ENCODE measurements around the gene PARG. TPM values are rescaled to one million over a fixed set of nuclear protein-coding genes. Genes with fewer than 3 reads are reported as not detected.
A peak's percentile ranks its signal among the peaks of the same experiment; 100 is the strongest.
"Not testable (repeated sequence)": the region's sequence is repeated elsewhere in the genome, so short reads cannot be mapped to it uniquely, and the experiment has no call there.

PARG gene
- total RNA-seq, 1 donor from 2014 or later: 24.2 TPM

- H3K27me3 Mint-ChIP-seq (ENCODE audit: low read depth); H3K4me3 Mint-ChIP-seq (ENCODE audit: unreplicated experiment); H3K9me3 Mint-ChIP-seq (ENCODE audit: low read depth); DNase-seq (ENCODE audit: low spot score); H3K27ac Mint-ChIP-seq (ENCODE audit: unreplicated experiment); H3K36me3 Mint-ChIP-seq (ENCODE audit: low read depth); H3K4me1 Mint-ChIP-seq (ENCODE audit: low read depth): not testable (repeated sequence)
Observed at GRCh38 chr10:49948142-49948541, 6.3 kb upstream of the PARG start.

GRCh38 chr10:49943607-49944006, 1.8 kb upstream of the PARG start:
- Mint-ChIP-seq H3K4me3 (ENCODE audit: unreplicated experiment) (peak overlapping the region; percentile 18), H3K27ac (ENCODE audit: unreplicated experiment) (peak overlapping the region; percentile 59), H3K4me1 (ENCODE audit: low read depth) (peaks cover 34% of the 10 kb centered on the region)
- not testable (repeated sequence) for H3K36me3 Mint-ChIP-seq (ENCODE audit: low read depth); H3K27me3 Mint-ChIP-seq (ENCODE audit: low read depth); H3K9me3 Mint-ChIP-seq (ENCODE audit: low read depth); DNase-seq (ENCODE audit: low spot score)

- H3K27me3 Mint-ChIP-seq (ENCODE audit: low read depth); DNase-seq (ENCODE audit: low spot score); H3K9me3 Mint-ChIP-seq (ENCODE audit: low read depth); H3K36me3 Mint-ChIP-seq (ENCODE audit: low read depth): not testable (repeated sequence)
- H3K4me1 Mint-ChIP-seq (ENCODE audit: low read depth): peaks cover 34% of the 10 kb centered on the region
- peak overlapping the region; percentile 98 for H3K27ac Mint-ChIP-seq (ENCODE audit: unreplicated experiment)
- peak overlapping the region; percentile 99 for H3K4me3 Mint-ChIP-seq (ENCODE audit: unreplicated experiment)
Observed at GRCh38 chr10:49942339-49942705, 495 bp upstream of the PARG start.

- H3K4me3 Mint-ChIP-seq (ENCODE audit: unreplicated experiment); H3K27me3 Mint-ChIP-seq (ENCODE audit: low read depth); H3K4me1 Mint-ChIP-seq (ENCODE audit: low read depth); H3K36me3 Mint-ChIP-seq (ENCODE audit: low read depth); DNase-seq (ENCODE audit: low spot score); H3K9me3 Mint-ChIP-seq (ENCODE audit: low read depth): not testable (repeated sequence)
- H3K27ac Mint-ChIP-seq (ENCODE audit: unreplicated experiment): peak overlapping the region; percentile 12
Observed at GRCh38 chr10:49931959-49932728, 9.7 kb downstream of the PARG start.

GRCh38 chr10:49931276-49931675, 10.6 kb downstream of the PARG start:
- not testable (repeated sequence) for H3K27me3 Mint-ChIP-seq (ENCODE audit: low read depth); H3K27ac Mint-ChIP-seq (ENCODE audit: unreplicated experiment); H3K9me3 Mint-ChIP-seq (ENCODE audit: low read depth); H3K4me1 Mint-ChIP-seq (ENCODE audit: low read depth); DNase-seq (ENCODE audit: low spot score); H3K36me3 Mint-ChIP-seq (ENCODE audit: low read depth); H3K4me3 Mint-ChIP-seq (ENCODE audit: unreplicated experiment)

GRCh38 chr10:49923572-49923971, 18.3 kb downstream of the PARG start:
- H3K4me3 Mint-ChIP-seq (ENCODE audit: unreplicated experiment); H3K36me3 Mint-ChIP-seq (ENCODE audit: low read depth); H3K27me3 Mint-ChIP-seq (ENCODE audit: low read depth); H3K9me3 Mint-ChIP-seq (ENCODE audit: low read depth); DNase-seq (ENCODE audit: low spot score); H3K4me1 Mint-ChIP-seq (ENCODE audit: low read depth); H3K27ac Mint-ChIP-seq (ENCODE audit: unreplicated experiment): not testable (repeated sequence)

GRCh38 chr10:49922041-49922440, 19.8 kb downstream of the PARG start:
- not testable (repeated sequence) for H3K27me3 Mint-ChIP-seq (ENCODE audit: low read depth); DNase-seq (ENCODE audit: low spot score); H3K4me1 Mint-ChIP-seq (ENCODE audit: low read depth); H3K9me3 Mint-ChIP-seq (ENCODE audit: low read depth); H3K36me3 Mint-ChIP-seq (ENCODE audit: low read depth); H3K4me3 Mint-ChIP-seq (ENCODE audit: unreplicated experiment); H3K27ac Mint-ChIP-seq (ENCODE audit: unreplicated experiment)

- H3K4me1 Mint-ChIP-seq (ENCODE audit: low read depth); H3K9me3 Mint-ChIP-seq (ENCODE audit: low read depth); H3K36me3 Mint-ChIP-seq (ENCODE audit: low read depth); DNase-seq (ENCODE audit: low spot score); H3K27me3 Mint-ChIP-seq (ENCODE audit: low read depth); H3K4me3 Mint-ChIP-seq (ENCODE audit: unreplicated experiment); H3K27ac Mint-ChIP-seq (ENCODE audit: unreplicated experiment): not testable (repeated sequence)
Observed at GRCh38 chr10:49917927-49918326, 23.9 kb downstream of the PARG start.

- not testable (repeated sequence) for H3K27me3 Mint-ChIP-seq (ENCODE audit: low read depth); H3K4me1 Mint-ChIP-seq (ENCODE audit: low read depth); H3K9me3 Mint-ChIP-seq (ENCODE audit: low read depth); H3K27ac Mint-ChIP-seq (ENCODE audit: unreplicated experiment); DNase-seq (ENCODE audit: low spot score); H3K4me3 Mint-ChIP-seq (ENCODE audit: unreplicated experiment); H3K36me3 Mint-ChIP-seq (ENCODE audit: low read depth)
- peak; percentile 69 for TF ChIP-seq CTCF (IDR thresholded peaks at IDR 0.05)
Observed at GRCh38 chr10:49916451-49916850, 25.4 kb downstream of the PARG start.

GRCh38 chr10:49910295-49910694, 31.5 kb downstream of the PARG start:
- not testable (repeated sequence) for H3K9me3 Mint-ChIP-seq (ENCODE audit: low read depth); H3K4me3 Mint-ChIP-seq (ENCODE audit: unreplicated experiment); H3K4me1 Mint-ChIP-seq (ENCODE audit: low read depth); H3K27ac Mint-ChIP-seq (ENCODE audit: unreplicated experiment); DNase-seq (ENCODE audit: low spot score); H3K27me3 Mint-ChIP-seq (ENCODE audit: low read depth); H3K36me3 Mint-ChIP-seq (ENCODE audit: low read depth)

GRCh38 chr10:49908290-49909080, 33.3 kb downstream of the PARG start:
- DNase-seq (ENCODE audit: low spot score); H3K36me3 Mint-ChIP-seq (ENCODE audit: low read depth); H3K9me3 Mint-ChIP-seq (ENCODE audit: low read depth); H3K4me1 Mint-ChIP-seq (ENCODE audit: low read depth); H3K27ac Mint-ChIP-seq (ENCODE audit: unreplicated experiment); H3K4me3 Mint-ChIP-seq (ENCODE audit: unreplicated experiment); H3K27me3 Mint-ChIP-seq (ENCODE audit: low read depth): not testable (repeated sequence)

- not testable (repeated sequence) for H3K4me3 Mint-ChIP-seq (ENCODE audit: unreplicated experiment); H3K36me3 Mint-ChIP-seq (ENCODE audit: low read depth); H3K9me3 Mint-ChIP-seq (ENCODE audit: low read depth); H3K27me3 Mint-ChIP-seq (ENCODE audit: low read depth); DNase-seq (ENCODE audit: low spot score); H3K27ac Mint-ChIP-seq (ENCODE audit: unreplicated experiment); H3K4me1 Mint-ChIP-seq (ENCODE audit: low read depth)
Observed at GRCh38 chr10:49903829-49904228, 38.0 kb downstream of the PARG start.

Data from chondrocyte (in vitro differentiated cells).